Fibroblast of lung (primary cell): ENCODE measurements around the gene TMEM121B.

Source experiments
- EZH2 ChIP-seq: IDR thresholded peaks from 2 replicates; pipeline ENCODE4 v1.5.1; 2012; ENCODE audit warnings: low read length, control low read depth, mild to moderate bottlenecking; ENCODE audit errors: missing control alignments
- TF ChIP-seq, protein P1 (sequence below), 2 donors: IDR thresholded peaks in 1 of 2; conservative IDR thresholded peaks in 1 of 2; 1 replicate in 1 of 2; 2 replicates in 1 of 2; pipeline ENCODE4 v1.5.1; 2011 to 2012; ENCODE audit warnings: low read length in 2 of 2, control low read depth in 1 of 2, inconsistent platforms in 1 of 2, low read depth in 1 of 2, mild to moderate bottlenecking in 1 of 2

DNA sequence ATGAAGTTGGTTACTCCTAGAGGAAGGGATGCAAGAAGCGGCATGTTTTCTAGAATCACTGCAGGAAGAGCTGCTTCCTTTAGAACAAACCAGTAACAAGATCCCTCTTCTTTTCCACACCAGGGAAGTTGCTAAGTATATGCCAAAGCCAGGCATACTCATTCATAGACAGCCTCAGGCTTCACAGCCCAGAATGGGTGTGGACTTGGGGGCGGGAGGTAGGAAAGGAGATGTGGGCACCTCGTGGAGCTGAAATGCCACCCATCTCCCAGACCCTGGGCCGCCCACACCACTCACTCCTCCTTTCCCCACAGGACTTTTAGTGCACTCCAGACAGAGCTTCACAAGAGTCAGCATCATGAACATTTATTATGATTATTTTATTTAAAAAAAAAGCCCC is 16.0 kb upstream of the TMEM121B start:
- TF ChIP-seq, protein P1, sequence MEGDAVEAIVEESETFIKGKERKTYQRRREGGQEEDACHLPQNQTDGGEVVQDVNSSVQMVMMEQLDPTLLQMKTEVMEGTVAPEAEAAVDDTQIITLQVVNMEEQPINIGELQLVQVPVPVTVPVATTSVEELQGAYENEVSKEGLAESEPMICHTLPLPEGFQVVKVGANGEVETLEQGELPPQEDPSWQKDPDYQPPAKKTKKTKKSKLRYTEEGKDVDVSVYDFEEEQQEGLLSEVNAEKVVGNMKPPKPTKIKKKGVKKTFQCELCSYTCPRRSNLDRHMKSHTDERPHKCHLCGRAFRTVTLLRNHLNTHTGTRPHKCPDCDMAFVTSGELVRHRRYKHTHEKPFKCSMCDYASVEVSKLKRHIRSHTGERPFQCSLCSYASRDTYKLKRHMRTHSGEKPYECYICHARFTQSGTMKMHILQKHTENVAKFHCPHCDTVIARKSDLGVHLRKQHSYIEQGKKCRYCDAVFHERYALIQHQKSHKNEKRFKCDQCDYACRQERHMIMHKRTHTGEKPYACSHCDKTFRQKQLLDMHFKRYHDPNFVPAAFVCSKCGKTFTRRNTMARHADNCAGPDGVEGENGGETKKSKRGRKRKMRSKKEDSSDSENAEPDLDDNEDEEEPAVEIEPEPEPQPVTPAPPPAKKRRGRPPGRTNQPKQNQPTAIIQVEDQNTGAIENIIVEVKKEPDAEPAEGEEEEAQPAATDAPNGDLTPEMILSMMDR (conservative IDR thresholded peaks at IDR 0.05 in 1 of 2, IDR thresholded peaks at IDR 0.05 in 1 of 2; ENCODE audit: low read depth in 1 of 2, low read length in 2 of 2), result no peak
- no peak for TF ChIP-seq EZH2
